IMR-90 (cell line): Measurements from ENCODE around the gene C2CD4C. TPM values are rescaled to one million over a fixed set of nuclear protein-coding genes. Genes with fewer than 3 reads are reported as not detected.

Source experiments
- ATAC-seq: fragments of 200-7000 bp; cut with Tn5 transposase; 2 replicates; pipeline ENCODE4 v1.9.1; 2020; ENCODE audit warnings: low read depth, mild to moderate bottlenecking, moderate library complexity
- BruUV-seq: library from RNA; stranded (reverse); fragments of 400-500 nt; replicated peaks from 2 replicates; lab custom pipeline; 2021; lab: Mats Ljungman, UMichigan
- CTCF ChIA-PET: fragments of 300-600 bp; formaldehyde crosslinking; extraction: SDS; loops from one replicate; lab custom pipeline; 2021; ENCODE audit warnings: antibody characterized with exemption; lab: Yijun Ruan, JAX
- POLR2A ChIA-PET: fragments of 300-600 bp; sonication (Branson Sonifier 250); formaldehyde crosslinking; loops from one replicate; lab custom pipeline; 2022; ENCODE audit warnings: antibody characterized with exemption; ENCODE audit not compliant: unreplicated experiment; lab: Charles Lee
- DNase-seq: peaks from one replicate; pipeline ENCODE4 v3.0.0; 2013
- H2AFZ ChIP-seq: replicated peaks from 2 replicates; pipeline ENCODE3; 2013; ENCODE audit warnings: low read length, mild to moderate bottlenecking; ENCODE audit not compliant: poor library complexity
- H2AK5ac ChIP-seq: 2 replicates; pipeline ENCODE4 v1.6.1; 2013; ENCODE audit warnings: low read depth, low read length, inconsistent platforms
- H2AK9ac ChIP-seq: replicated peaks from 2 replicates; pipeline ENCODE3; 2013; ENCODE audit warnings: mild to moderate bottlenecking, low read depth, low read length, moderate library complexity; ENCODE audit not compliant: poor library complexity
- H2BK120ac ChIP-seq: 2 replicates; pipeline ENCODE4 v1.6.1; 2013; ENCODE audit warnings: low read depth, low read length, inconsistent platforms
- H2BK15ac ChIP-seq: 3 replicates; pipeline ENCODE4 v1.6.1; 2013; ENCODE audit warnings: low read depth, low read length, inconsistent platforms
- H2BK20ac ChIP-seq: 2 replicates; pipeline ENCODE4 v1.6.1; 2013; ENCODE audit warnings: low read depth, mild to moderate bottlenecking, inconsistent platforms, low read length, moderate library complexity
- H2BK5ac ChIP-seq: 2 replicates; pipeline ENCODE4 v1.6.1; 2013; ENCODE audit warnings: mild to moderate bottlenecking, low read depth, low read length, inconsistent platforms; ENCODE audit not compliant: poor library complexity, severe bottlenecking
- H3K14ac ChIP-seq: replicated peaks from 2 replicates; pipeline ENCODE4 v1.6.1; 2013; ENCODE audit warnings: low read depth, low read length, inconsistent platforms
- H3K18ac ChIP-seq: 2 replicates; pipeline ENCODE4 v1.6.1; 2013; ENCODE audit warnings: low read depth, low read length, control low read depth
- H3K23ac ChIP-seq: 2 replicates; pipeline ENCODE4 v1.6.1; 2013; ENCODE audit warnings: low read depth, low read length, inconsistent platforms
- H3K27ac ChIP-seq: 2 replicates; pipeline ENCODE4 v1.5.1; 2013; ENCODE audit warnings: mild to moderate bottlenecking, control low read depth, low read length; ENCODE audit not compliant: insufficient read depth
- H3K27me3 ChIP-seq: 2 replicates; pipeline ENCODE4 v1.6.1; 2013; ENCODE audit warnings: low read length; ENCODE audit not compliant: control insufficient read depth, insufficient read depth
- H3K36me3 ChIP-seq: 2 replicates; pipeline ENCODE4 v1.6.1; 2013; ENCODE audit warnings: low read length, mixed read lengths; ENCODE audit not compliant: control insufficient read depth, insufficient read depth
- H3K4ac ChIP-seq: 2 replicates; pipeline ENCODE4 v1.6.1; 2013; ENCODE audit warnings: low read depth, low read length, inconsistent platforms
- H3K4me1 ChIP-seq: 2 replicates; pipeline ENCODE4 v1.6.1; 2013; ENCODE audit warnings: low read length, mixed read lengths; ENCODE audit not compliant: control insufficient read depth, insufficient read depth
- H3K4me2 ChIP-seq: 2 replicates; pipeline ENCODE4 v1.6.1; 2013; ENCODE audit warnings: low read depth, mild to moderate bottlenecking, control low read depth, low read length, moderate library complexity
- H3K4me3 ChIP-seq: 2 replicates; pipeline ENCODE4 v1.5.1; 2013; ENCODE audit warnings: low read depth, mild to moderate bottlenecking, control low read depth, low read length, moderate library complexity; ENCODE audit not compliant: insufficient read depth
- H3K56ac ChIP-seq: 2 replicates; pipeline ENCODE4 v1.6.1; 2013; ENCODE audit warnings: low read length, inconsistent platforms; ENCODE audit not compliant: insufficient read depth; ENCODE audit errors: extremely low read depth
- H3K79me1 ChIP-seq, 2 experiments: 2 replicates each; pipeline ENCODE4 v1.6.1; 2013; ENCODE audit warnings: low read length in 2 of 2, inconsistent platforms in 1 of 2, low read depth in 1 of 2
- H3K9ac ChIP-seq: 2 replicates; pipeline ENCODE4 v1.6.1; 2013; ENCODE audit warnings: low read depth, low read length, control low read depth
- H3K9me1 ChIP-seq: 2 replicates; pipeline ENCODE4 v1.6.1; 2013; ENCODE audit warnings: low read length, inconsistent platforms; ENCODE audit not compliant: insufficient read depth
- H3K9me3 ChIP-seq: 2 replicates; pipeline ENCODE4 v1.6.1; 2013; ENCODE audit warnings: low read length; ENCODE audit not compliant: control insufficient read depth, insufficient read depth
- H4K20me1 ChIP-seq: 2 replicates; pipeline ENCODE4 v1.6.1; 2013; ENCODE audit warnings: low read length, inconsistent platforms; ENCODE audit not compliant: insufficient read depth
- H4K5ac ChIP-seq: 2 replicates; pipeline ENCODE4 v1.6.1; 2013; ENCODE audit warnings: mild to moderate bottlenecking, low read depth, low read length, control low read depth
- H4K8ac ChIP-seq, 2 experiments: 2 replicates each; pipeline ENCODE4 v1.6.1; 2013; ENCODE audit warnings: low read depth in 2 of 2, low read length in 2 of 2, control low read depth in 1 of 2, inconsistent platforms in 1 of 2
- H4K91ac ChIP-seq: 2 replicates; pipeline ENCODE4 v1.6.1; 2013; ENCODE audit warnings: low read depth, low read length, inconsistent platforms; ENCODE audit not compliant: insufficient read depth
- CHD1 ChIP-seq: IDR thresholded peaks from 2 replicates; pipeline ENCODE4 v1.6.1; 2012; ENCODE audit warnings: low read depth, low read length, improper control_type of control experiment
- CTCF ChIP-seq: conservative IDR thresholded peaks from 2 replicates; pipeline ENCODE4 v1.5.1; 2012; ENCODE audit warnings: mild to moderate bottlenecking, low read depth, low read length, improper control_type of control experiment
- POLR2A ChIP-seq: IDR thresholded peaks from 2 replicates; pipeline ENCODE4 v1.6.1; 2012; ENCODE audit warnings: mild to moderate bottlenecking, low read depth, low read length
- WGBS, 2 experiments: methylation state at CpG; one replicate each; pipeline versions ENCODE4 v1.1.5 to v1.1.7; 2013; ENCODE audit warnings: missing lambda C conversion rate in 2 of 2; ENCODE audit not compliant: insufficient read length in 1 of 2; ENCODE audit errors: extremely low coverage in 2 of 2; 5-methylcytosine and 5-hydroxymethylcytosine counted together
- dilution Hi-C: fragments of 300-500 bp; cut with HindIII; formaldehyde crosslinking; loops from one replicate; pipeline ENCODE4 v1.14.3; 2018; ENCODE audit warnings: low sequenced_read_pairs; ENCODE audit not compliant: unreplicated experiment
- in situ Hi-C: fragments of 300-500 bp; cut with MboI; formaldehyde crosslinking; loops from 3 replicates; pipeline ENCODE4 v1.14.3; 2019; ENCODE audit warnings: low sequenced_read_pairs, inconsistent platforms, mixed read lengths
- intact Hi-C: fragments of 100-400 bp; cut with micrococcal nuclease; formaldehyde crosslinking; loops from 2 replicates; pipeline ENCODE4 v1.10.0; 2022
- polyA plus RNA-seq, 3 experiments: library from polyadenylated mRNA; depleted of rRNA; stranded (reverse); fragments of >200 nt; gene quantifications; 2 replicates each; pipeline ENCODE4 v1.2.3, GENCODE V29; 2012; ENCODE audit warnings: low replicate concordance in 1 of 3
- total RNA-seq: library from RNA; depleted of rRNA; stranded (reverse); fragments of >200 nt; gene quantifications from 2 replicates; pipeline ENCODE4 v1.2.3, GENCODE V29; 2012

Gene C2CD4C
- total and polyA plus RNA-seq, 2 of the 4 experiments (the other 2 are of a cell fraction) = under 0.01 to 0.07 TPM

DNA sequence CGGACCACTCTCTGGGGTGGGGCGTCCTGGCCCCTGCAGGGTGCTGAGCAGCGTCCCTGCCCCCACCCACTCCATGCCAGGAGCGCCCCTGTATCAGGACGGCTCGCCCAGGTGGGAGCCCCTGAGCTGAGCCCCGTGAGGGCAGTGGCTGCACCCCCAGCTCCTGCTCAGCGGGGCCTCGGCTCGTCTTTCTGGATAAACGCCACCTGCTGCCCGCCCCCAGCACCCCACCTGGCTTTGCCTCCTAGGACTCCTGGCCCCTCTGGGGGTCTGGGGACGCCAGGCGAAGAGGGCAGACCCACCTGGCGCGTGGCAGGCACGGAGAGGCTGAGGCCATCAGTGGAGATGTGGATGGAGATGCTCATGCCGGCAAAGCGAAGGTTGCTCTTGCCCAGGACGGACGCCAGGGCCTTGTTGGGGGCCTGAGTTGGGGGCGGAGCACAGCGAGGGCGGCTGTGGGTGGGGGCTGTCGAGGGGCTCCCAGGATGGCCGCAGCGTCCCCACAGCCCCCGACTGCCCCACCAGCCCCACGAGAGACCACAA, 29.5 kb upstream of the C2CD4C start:
- no TSS peak for BruUV-seq

More for the DNA sequence above, 29.5 kb upstream of the C2CD4C start:
- no peak overlapping the region for H2BK15ac ChIP-seq
- no peak overlapping the region for H3K56ac ChIP-seq
- no peaks in the 10 kb centered on the region for H3K36me3 ChIP-seq
- no peak overlapping the region for H2AK5ac ChIP-seq
- no peak overlapping the region for H3K4me3 ChIP-seq
- no peaks in the 10 kb centered on the region for H3K79me1 ChIP-seq
- intact Hi-C loops = no loop called here
- ChIA-PET POLR2A (no interaction called here), CTCF (no interaction called here)
- no peak overlapping the region for H3K4me2 ChIP-seq
- dilution Hi-C loops = no loop called here
- no peak overlapping the region for H4K91ac ChIP-seq
- no peaks in the 10 kb centered on the region for H3K9me1 ChIP-seq
- H2BK20ac ChIP-seq = no peak overlapping the region
- no peaks in the 10 kb centered on the region for H3K4me1 ChIP-seq
- H3K23ac ChIP-seq = no peak overlapping the region
- H3K14ac ChIP-seq = no peak overlapping the region
- H4K5ac ChIP-seq = no peak overlapping the region
- H4K8ac ChIP-seq = no peak overlapping the region
- no peak overlapping the region for H2BK5ac ChIP-seq
- H3K9me3 ChIP-seq = peaks cover 12% of the 10 kb centered on the region
- H4K20me1 ChIP-seq = no peaks in the 10 kb centered on the region
- no peak overlapping the region for H3K9ac ChIP-seq
- H2AFZ ChIP-seq = no peak overlapping the region
- WGBS, 2 experiments = 60% methylated on average over 1 of the region's 29 CpGs; no CpG with 5 or more reads in 1 of the 2 experiments
- H3K4ac ChIP-seq = no peak overlapping the region
- no peak overlapping the region for H3K18ac ChIP-seq
- no peak overlapping the region for H2BK120ac ChIP-seq
- in situ Hi-C loops = no loop called here
- no peak for ATAC-seq
- H3K27me3 ChIP-seq = no peaks in the 10 kb centered on the region; the same call in 1 of the 2 replicates
- TF ChIP-seq POLR2A (no peak), CHD1 (no peak), CTCF (no peak)
- no peak overlapping the region for H2AK9ac ChIP-seq
- H3K27ac ChIP-seq = no peak overlapping the region
- no peak for DNase-seq
